Measurements from ENCODE around the gene TSKU.

- TF ChIP-seq CTCF (IDR thresholded peaks at IDR 0.05) (no peak), POLR2AphosphoS5 (IDR thresholded peaks at IDR 0.05) (peak; percentile 59), POLR2A (IDR thresholded peaks at IDR 0.05) (no peak)
Measured at GRCh38 chr11:76752321-76753143, 30.6 kb upstream of the TSKU start.
